ENCODE measurements around the gene DCTD. TPM values are rescaled to one million over a fixed set of nuclear protein-coding genes. Genes with fewer than 3 reads are reported as not detected.

Gene DCTD
- total and polyA plus RNA-seq, 2 experiments from 2014 or later = 92.4 to 92.6 TPM

GRCh38 chr4:182859730-182860129 is 57.5 kb downstream of the DCTD start:
- no peak overlapping the region for H3K27ac ChIP-seq
- H3K36me3 ChIP-seq (replicated peaks; ENCODE audit: insufficient read depth, low read depth) = no peaks in the 10 kb centered on the region
- H3K4me3 ChIP-seq = no peak overlapping the region
- no peak overlapping the region for H3K4me2 ChIP-seq
- no peaks in the 10 kb centered on the region for H3K27me3 ChIP-seq
- no peak for DNase-seq (ENCODE audit: low spot score)
- H3K9me2 ChIP-seq (replicated peaks; ENCODE audit: insufficient read depth) = no peaks in the 10 kb centered on the region
- H2AFZ ChIP-seq = no peak overlapping the region
- WGBS (ENCODE audit: low lambda C conversion rate, missing lambda C conversion rate) = 97% methylated on average over 2 of the region's 2 CpGs
- no peaks in the 10 kb centered on the region for H4K20me1 ChIP-seq (ENCODE audit: insufficient read depth, poor library complexity, severe bottlenecking)
- H3K79me2 ChIP-seq = no peaks in the 10 kb centered on the region
- no peaks in the 10 kb centered on the region for H3K4me1 ChIP-seq (ENCODE audit: insufficient read depth)
- no peaks in the 10 kb centered on the region for H3K9me3 ChIP-seq (ENCODE audit: low read depth)
- TF ChIP-seq CTCF (IDR thresholded peaks at IDR 0.05; ENCODE audit: poor library complexity) (no peak), EZH2 (IDR thresholded peaks at IDR 0.05; ENCODE audit: borderline replicate concordance) (no peak), EZH2phosphoT487 (IDR thresholded peaks at IDR 0.05; ENCODE audit: low read depth, severe bottlenecking, unreplicated experiment) (no peak)

GRCh38 chr4:182858711-182859110 is 58.5 kb downstream of the DCTD start:
- no peaks in the 10 kb centered on the region for H3K9me3 ChIP-seq (ENCODE audit: low read depth)
- TF ChIP-seq CTCF (IDR thresholded peaks at IDR 0.05; ENCODE audit: poor library complexity) (no peak), EZH2phosphoT487 (IDR thresholded peaks at IDR 0.05; ENCODE audit: low read depth, severe bottlenecking, unreplicated experiment) (no peak)
- H3K27ac ChIP-seq = no peak overlapping the region
- no peaks in the 10 kb centered on the region for H4K20me1 ChIP-seq (ENCODE audit: insufficient read depth, poor library complexity, severe bottlenecking)
- WGBS (ENCODE audit: low lambda C conversion rate, missing lambda C conversion rate) = 95% methylated on average over 4 of the region's 4 CpGs
- H3K27me3 ChIP-seq = no peaks in the 10 kb centered on the region
- H3K79me2 ChIP-seq = no peaks in the 10 kb centered on the region
- no peak overlapping the region for H3K4me3 ChIP-seq
- DNase-seq (ENCODE audit: low spot score) = no peak
- H3K4me2 ChIP-seq = no peak overlapping the region
- no peaks in the 10 kb centered on the region for H3K36me3 ChIP-seq (replicated peaks; ENCODE audit: insufficient read depth, low read depth)
- no peaks in the 10 kb centered on the region for H3K9me2 ChIP-seq (replicated peaks; ENCODE audit: insufficient read depth)
- H3K4me1 ChIP-seq (ENCODE audit: insufficient read depth) = no peaks in the 10 kb centered on the region
- no peak overlapping the region for H2AFZ ChIP-seq

- Histone ChIP-seq H3K27me3 (no peaks in the 10 kb centered on the region), H4K20me1 (ENCODE audit: insufficient read depth, poor library complexity, severe bottlenecking) (no peaks in the 10 kb centered on the region), H3K4me3 (no peak overlapping the region), H3K9me3 (ENCODE audit: low read depth) (no peaks in the 10 kb centered on the region), H3K79me2 (no peaks in the 10 kb centered on the region), H3K27ac (no peak overlapping the region), H3K36me3 (replicated peaks; ENCODE audit: insufficient read depth, low read depth) (no peaks in the 10 kb centered on the region), H3K4me2 (no peak overlapping the region), H3K9me2 (replicated peaks; ENCODE audit: insufficient read depth) (no peaks in the 10 kb centered on the region), H3K4me1 (ENCODE audit: insufficient read depth) (no peaks in the 10 kb centered on the region), H2AFZ (no peak overlapping the region)
- 97% methylated on average over 15 of the region's 15 CpGs for WGBS (ENCODE audit: low lambda C conversion rate, missing lambda C conversion rate)
- TF ChIP-seq CTCF (IDR thresholded peaks at IDR 0.05; ENCODE audit: poor library complexity) = no peak
- DNase-seq (ENCODE audit: low spot score) = no peak
These were observed 60.3 kb downstream of the DCTD start for GRCh38 chr4:182856862-182857261.

- H2AFZ ChIP-seq = no peak overlapping the region
- 92% methylated on average over 13 of the region's 13 CpGs for WGBS (ENCODE audit: low lambda C conversion rate, missing lambda C conversion rate)
- no peak for DNase-seq (ENCODE audit: low spot score)
- H3K79me2 ChIP-seq = no peaks in the 10 kb centered on the region
- H3K27me3 ChIP-seq = no peaks in the 10 kb centered on the region
- H3K27ac ChIP-seq = no peak overlapping the region
- no peaks in the 10 kb centered on the region for H3K4me1 ChIP-seq (ENCODE audit: insufficient read depth)
- TF ChIP-seq EZH2 (IDR thresholded peaks at IDR 0.05; ENCODE audit: borderline replicate concordance) = no peak
- no peak for TF ChIP-seq CTCF (IDR thresholded peaks at IDR 0.05; ENCODE audit: poor library complexity)
- TF ChIP-seq EZH2phosphoT487 (IDR thresholded peaks at IDR 0.05; ENCODE audit: low read depth, severe bottlenecking, unreplicated experiment) = no peak
- no peaks in the 10 kb centered on the region for H3K9me3 ChIP-seq (ENCODE audit: low read depth)
- no peak overlapping the region for H3K4me2 ChIP-seq
- no peaks in the 10 kb centered on the region for H4K20me1 ChIP-seq (ENCODE audit: insufficient read depth, poor library complexity, severe bottlenecking)
- H3K4me3 ChIP-seq = no peak overlapping the region
- no peaks in the 10 kb centered on the region for H3K36me3 ChIP-seq (replicated peaks; ENCODE audit: insufficient read depth, low read depth)
- no peaks in the 10 kb centered on the region for H3K9me2 ChIP-seq (replicated peaks; ENCODE audit: insufficient read depth)
These were observed 61.3 kb downstream of the DCTD start for GRCh38 chr4:182855877-182856276.
